Trophoblast cell (in vitro differentiated cells and primary cell): ENCODE measurements around the gene TTC28.

Experiments used
- DNase-seq, 2 donors: peaks; one replicate each; pipeline ENCODE4 v3.0.0-alpha.2; 2016
- H2AFZ ChIP-seq: 2 replicates; pipeline ENCODE4 v1.6.1; 2013; ENCODE audit warnings: low read length, moderate library complexity, mild to moderate bottlenecking; ENCODE audit not compliant: insufficient read depth, poor library complexity
- H2AK5ac ChIP-seq: 2 replicates; pipeline ENCODE4 v1.6.1; 2013; ENCODE audit warnings: mild to moderate bottlenecking, low read length
- H2BK120ac ChIP-seq: 2 replicates; pipeline ENCODE4 v1.6.1; 2013; ENCODE audit warnings: low read length, mild to moderate bottlenecking, moderate library complexity; ENCODE audit not compliant: insufficient read depth, poor library complexity
- H2BK12ac ChIP-seq: 2 replicates; pipeline ENCODE4 v1.6.1; 2013; ENCODE audit warnings: mild to moderate bottlenecking, low read length, moderate library complexity
- H2BK5ac ChIP-seq: 2 replicates; pipeline ENCODE4 v1.6.1; 2013; ENCODE audit warnings: low read length, low read depth, moderate library complexity, mild to moderate bottlenecking; ENCODE audit not compliant: poor library complexity
- H3K14ac ChIP-seq: 2 replicates; pipeline ENCODE4 v1.6.1; 2013; ENCODE audit warnings: mild to moderate bottlenecking, low read length
- H3K18ac ChIP-seq: 2 replicates; pipeline ENCODE4 v1.6.1; 2013; ENCODE audit warnings: mild to moderate bottlenecking, low read length
- H3K23ac ChIP-seq: 2 replicates; pipeline ENCODE4 v1.6.1; 2013; ENCODE audit warnings: low read length
- H3K27ac ChIP-seq: 2 replicates; pipeline ENCODE4 v1.5.1; 2013; ENCODE audit warnings: low read depth, mild to moderate bottlenecking, inconsistent platforms, low read length, moderate library complexity
- H3K27me3 ChIP-seq: 2 replicates; pipeline ENCODE4 v1.6.1; 2013; ENCODE audit warnings: inconsistent platforms, mild to moderate bottlenecking, low read length, moderate library complexity; ENCODE audit not compliant: insufficient read depth
- H3K36me3 ChIP-seq, 2 experiments: 1 replicate in 1 of 2; 2 replicates in 1 of 2; pipeline ENCODE4 v1.6.1; 2013; ENCODE audit warnings: low read length in 2 of 2, mild to moderate bottlenecking in 2 of 2, moderate library complexity in 1 of 2; ENCODE audit not compliant: insufficient read depth in 2 of 2, control insufficient read depth in 1 of 2
- H3K4ac ChIP-seq: 2 replicates; pipeline ENCODE4 v1.6.1; 2013; ENCODE audit warnings: low read depth, mild to moderate bottlenecking, low read length, moderate library complexity
- H3K4me1 ChIP-seq, 2 experiments: 1 replicate in 1 of 2; 2 replicates in 1 of 2; pipeline ENCODE4 v1.6.1; 2013; ENCODE audit warnings: low read length in 2 of 2, mild to moderate bottlenecking in 2 of 2, moderate library complexity in 1 of 2; ENCODE audit not compliant: insufficient read depth in 2 of 2, control insufficient read depth in 1 of 2
- H3K4me2 ChIP-seq: 2 replicates; pipeline ENCODE4 v1.6.1; 2013; ENCODE audit warnings: inconsistent platforms, mild to moderate bottlenecking, low read length, moderate library complexity
- H3K4me3 ChIP-seq: 2 replicates; pipeline ENCODE4 v1.5.1; 2013; ENCODE audit warnings: mild to moderate bottlenecking, low read depth, low read length, inconsistent platforms
- H3K79me1 ChIP-seq: one replicate; pipeline ENCODE4 v1.6.1; 2013; ENCODE audit warnings: low read length
- H3K79me2 ChIP-seq: 2 replicates; pipeline ENCODE4 v1.6.1; 2013; ENCODE audit warnings: low read length, mild to moderate bottlenecking; ENCODE audit not compliant: control insufficient read depth, insufficient read depth, poor library complexity
- H3K9ac ChIP-seq: 2 replicates; pipeline ENCODE4 v1.6.1; 2013; ENCODE audit warnings: mild to moderate bottlenecking, low read length
- H3K9me3 ChIP-seq: 2 replicates; pipeline ENCODE4 v1.6.1; 2013; ENCODE audit warnings: low read depth, mild to moderate bottlenecking, control low read depth, inconsistent platforms, low read length; ENCODE audit not compliant: insufficient read depth
- H4K12ac ChIP-seq: 2 replicates; pipeline ENCODE4 v1.6.1; 2013; ENCODE audit warnings: low read depth, mild to moderate bottlenecking, low read length, moderate library complexity
- H4K8ac ChIP-seq: 2 replicates; pipeline ENCODE4 v1.6.1; 2013; ENCODE audit warnings: low read depth, mild to moderate bottlenecking, low read length, moderate library complexity
- H4K91ac ChIP-seq: one replicate; pipeline ENCODE4 v1.6.1; 2013; ENCODE audit warnings: low read depth, mild to moderate bottlenecking, low read length, moderate library complexity
- WGBS: extraction: QIAGEN DNeasy Blood & Tissue Kit; methylation state at CpG from one replicate; pipeline ENCODE4 v1.1.7; 2013; ENCODE audit warnings: missing lambda C conversion rate; ENCODE audit not compliant: insufficient read length, insufficient coverage; ENCODE audit errors: extremely low coverage; 5-methylcytosine and 5-hydroxymethylcytosine counted together

The TTC28 gene

GRCh38 chr22:28381429-28382167 lies 298.0 kb downstream of the TTC28 start:
- no peak overlapping the region for H3K9ac ChIP-seq
- H3K4ac ChIP-seq, result no peak overlapping the region
- H3K23ac ChIP-seq, result no peak overlapping the region
- H3K4me3 ChIP-seq, result no peak overlapping the region
- WGBS, result no CpG with 5 or more reads among the region's 3 CpGs
- H3K9me3 ChIP-seq, result no peaks in the 10 kb centered on the region
- H2AFZ ChIP-seq, result no peak overlapping the region
- H3K4me2 ChIP-seq, result no peak overlapping the region
- H4K91ac ChIP-seq, result no peak overlapping the region
- no peak overlapping the region for H2BK12ac ChIP-seq
- H3K36me3 ChIP-seq, result no peaks in the 10 kb centered on the region
- H3K4me1 ChIP-seq, result peaks cover 0 to 1% of the 10 kb centered on the region in 2 experiments
- no peaks in the 10 kb centered on the region for H3K27me3 ChIP-seq
- no peak overlapping the region for H3K18ac ChIP-seq
- H4K8ac ChIP-seq, result no peak overlapping the region
- H2BK5ac ChIP-seq, result no peak overlapping the region
- H3K14ac ChIP-seq, result no peak overlapping the region
- H3K79me1 ChIP-seq, result no peaks in the 10 kb centered on the region
- no peak overlapping the region for H4K12ac ChIP-seq
- no peak overlapping the region for H3K27ac ChIP-seq
- DNase-seq, result no peak
- no peak overlapping the region for H2AK5ac ChIP-seq
- H2BK120ac ChIP-seq, result no peak overlapping the region
- H3K79me2 ChIP-seq, result no peaks in the 10 kb centered on the region

GRCh38 chr22:28379951-28380350 lies 299.7 kb downstream of the TTC28 start:
- no CpG with 5 or more reads among the region's 4 CpGs for WGBS

GRCh38 chr22:28379075-28379779 lies 300.4 kb downstream of the TTC28 start:
- Histone ChIP-seq H3K36me3 (no peaks in the 10 kb centered on the region), H3K4me1 (peaks cover 0 to 1% of the 10 kb centered on the region in 2 experiments), H3K14ac (no peak overlapping the region), H2BK5ac (no peak overlapping the region), H4K8ac (no peak overlapping the region), H3K79me1 (no peaks in the 10 kb centered on the region), H3K4ac (no peak overlapping the region), H3K9ac (no peak overlapping the region), H2AFZ (no peak overlapping the region), H3K23ac (no peak overlapping the region), H3K18ac (no peak overlapping the region), H4K12ac (no peak overlapping the region), H2BK120ac (no peak overlapping the region), H3K9me3 (no peaks in the 10 kb centered on the region), H2BK12ac (no peak overlapping the region), H3K4me2 (no peak overlapping the region), H3K79me2 (no peaks in the 10 kb centered on the region), H3K4me3 (no peak overlapping the region), H3K27ac (no peak overlapping the region), H4K91ac (no peak overlapping the region), H2AK5ac (no peak overlapping the region), H3K27me3 (no peaks in the 10 kb centered on the region)
- DNase-seq, result no peak

More at GRCh38 chr22:28379951-28380350, 299.7 kb downstream of the TTC28 start:
- no peak overlapping the region for H3K4me3 ChIP-seq
- H4K91ac ChIP-seq, result no peak overlapping the region
- no peak overlapping the region for H2BK120ac ChIP-seq
- H3K14ac ChIP-seq, result no peak overlapping the region
- H3K23ac ChIP-seq, result no peak overlapping the region
- no peak overlapping the region for H3K27ac ChIP-seq
- H4K8ac ChIP-seq, result no peak overlapping the region
- no peak overlapping the region for H2BK5ac ChIP-seq
- H2BK12ac ChIP-seq, result no peak overlapping the region
- H2AFZ ChIP-seq, result no peak overlapping the region
- H3K4me1 ChIP-seq, result peaks cover 0 to 1% of the 10 kb centered on the region in 2 experiments
- no peak overlapping the region for H3K4ac ChIP-seq
- no peak overlapping the region for H3K9ac ChIP-seq
- H3K27me3 ChIP-seq, result no peaks in the 10 kb centered on the region
- H3K4me2 ChIP-seq, result no peak overlapping the region
- no peak overlapping the region for H2AK5ac ChIP-seq
- no peaks in the 10 kb centered on the region for H3K79me2 ChIP-seq
- H3K36me3 ChIP-seq, result no peaks in the 10 kb centered on the region
- H3K9me3 ChIP-seq, result no peaks in the 10 kb centered on the region
- H3K79me1 ChIP-seq, result no peaks in the 10 kb centered on the region
- DNase-seq, result no peak
- H3K18ac ChIP-seq, result no peak overlapping the region
- no peak overlapping the region for H4K12ac ChIP-seq

DNA sequence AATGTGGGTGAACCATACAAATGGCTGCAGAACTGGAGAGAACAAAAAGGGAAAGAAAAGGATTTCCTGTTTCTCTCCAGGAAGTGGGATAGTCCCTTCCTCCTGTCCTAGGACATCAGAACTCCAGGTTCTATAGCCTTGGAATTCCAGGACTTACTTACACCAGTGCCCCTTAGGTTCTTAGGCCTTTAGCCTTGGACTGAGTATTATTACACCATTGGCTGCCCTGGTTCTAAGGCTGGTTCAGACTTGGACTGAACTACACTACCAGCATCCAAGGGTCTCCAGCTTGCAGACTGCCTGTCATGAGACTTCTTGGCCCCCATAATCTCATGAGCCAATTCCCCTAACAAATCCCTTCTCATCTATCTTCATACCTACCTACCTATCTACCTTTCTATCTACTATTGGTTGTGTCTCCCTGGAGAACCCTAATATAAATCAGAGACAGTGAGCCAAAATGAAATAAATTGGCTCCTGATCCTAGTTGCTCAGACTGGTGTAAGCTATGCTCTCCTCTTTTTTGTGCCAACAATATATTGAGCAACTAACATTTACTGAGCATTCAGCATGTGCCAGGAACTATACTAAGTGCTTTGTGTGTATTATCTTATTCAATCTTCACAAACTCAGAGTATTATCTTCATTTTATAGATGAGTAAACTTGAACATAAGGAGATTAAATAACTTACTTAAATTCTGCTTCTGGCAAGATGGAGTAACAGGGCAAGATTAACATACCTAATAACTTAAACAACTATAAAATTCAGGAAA lies 303.7 kb downstream of the TTC28 start:
- H2AK5ac ChIP-seq, result no peak overlapping the region
- H3K4me1 ChIP-seq, result no peaks in the 10 kb centered on the region
- no peak overlapping the region for H3K4me2 ChIP-seq
- H2BK12ac ChIP-seq, result no peak overlapping the region
- H3K23ac ChIP-seq, result no peak overlapping the region
- H3K79me2 ChIP-seq, result no peaks in the 10 kb centered on the region
- no peak overlapping the region for H3K4me3 ChIP-seq
- H3K36me3 ChIP-seq, result no peaks in the 10 kb centered on the region
- H3K9me3 ChIP-seq, result no peaks in the 10 kb centered on the region
- no peak overlapping the region for H3K27ac ChIP-seq
- H2BK5ac ChIP-seq, result no peak overlapping the region
- no peaks in the 10 kb centered on the region for H3K79me1 ChIP-seq
- H2BK120ac ChIP-seq, result no peak overlapping the region
- H3K18ac ChIP-seq, result no peak overlapping the region
- no peak overlapping the region for H2AFZ ChIP-seq
- H3K9ac ChIP-seq, result no peak overlapping the region
- H4K91ac ChIP-seq, result no peak overlapping the region
- no peaks in the 10 kb centered on the region for H3K27me3 ChIP-seq
- H3K14ac ChIP-seq, result no peak overlapping the region
- no peak for DNase-seq
- H4K12ac ChIP-seq, result no peak overlapping the region
- no peak overlapping the region for H3K4ac ChIP-seq
- no peak overlapping the region for H4K8ac ChIP-seq
